Loucy (cell line): ENCODE results near the gene PKNOX2.

Experiments used
- EZH2phosphoT487 ChIP-seq: fragments of 200-600 bp; IDR thresholded peaks from 2 replicates; pipeline ENCODE4 v1.6.1; 2018; ENCODE audit warnings: antibody characterized with exemption, mild to moderate bottlenecking, moderate library complexity, borderline replicate concordance
- TF ChIP-seq, protein P1 (sequence below): fragments of 200-600 bp; sonication (generic); conservative IDR thresholded peaks from 2 replicates; pipeline ENCODE4 v1.5.1; 2014; ENCODE audit warnings: mild to moderate bottlenecking, antibody characterized with exemption, low read length

DNA sequence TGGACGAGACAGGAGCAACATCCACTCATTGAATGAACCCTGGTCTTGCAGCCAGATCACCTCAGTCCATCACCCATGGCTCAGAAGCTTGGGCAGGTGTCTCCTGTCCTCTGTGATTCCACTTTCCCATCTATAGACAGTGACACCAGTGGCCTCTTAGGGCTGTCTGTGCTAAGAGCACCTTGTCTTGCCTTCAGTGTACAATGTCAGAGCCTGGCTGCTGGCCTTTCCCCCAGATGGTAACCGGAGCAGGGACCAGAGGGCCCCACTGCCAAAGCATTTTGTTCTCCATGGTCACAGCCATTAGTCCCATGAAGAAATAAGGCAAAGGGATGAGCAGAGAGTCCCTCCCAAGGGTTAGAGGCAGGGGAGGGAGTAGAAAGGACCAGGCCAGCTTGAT, 35.4 kb downstream of the PKNOX2 start:
- TF ChIP-seq, protein P1, sequence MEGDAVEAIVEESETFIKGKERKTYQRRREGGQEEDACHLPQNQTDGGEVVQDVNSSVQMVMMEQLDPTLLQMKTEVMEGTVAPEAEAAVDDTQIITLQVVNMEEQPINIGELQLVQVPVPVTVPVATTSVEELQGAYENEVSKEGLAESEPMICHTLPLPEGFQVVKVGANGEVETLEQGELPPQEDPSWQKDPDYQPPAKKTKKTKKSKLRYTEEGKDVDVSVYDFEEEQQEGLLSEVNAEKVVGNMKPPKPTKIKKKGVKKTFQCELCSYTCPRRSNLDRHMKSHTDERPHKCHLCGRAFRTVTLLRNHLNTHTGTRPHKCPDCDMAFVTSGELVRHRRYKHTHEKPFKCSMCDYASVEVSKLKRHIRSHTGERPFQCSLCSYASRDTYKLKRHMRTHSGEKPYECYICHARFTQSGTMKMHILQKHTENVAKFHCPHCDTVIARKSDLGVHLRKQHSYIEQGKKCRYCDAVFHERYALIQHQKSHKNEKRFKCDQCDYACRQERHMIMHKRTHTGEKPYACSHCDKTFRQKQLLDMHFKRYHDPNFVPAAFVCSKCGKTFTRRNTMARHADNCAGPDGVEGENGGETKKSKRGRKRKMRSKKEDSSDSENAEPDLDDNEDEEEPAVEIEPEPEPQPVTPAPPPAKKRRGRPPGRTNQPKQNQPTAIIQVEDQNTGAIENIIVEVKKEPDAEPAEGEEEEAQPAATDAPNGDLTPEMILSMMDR: no peak
- no peak for TF ChIP-seq EZH2phosphoT487
